Keratinocyte (primary cell): ENCODE data around the gene SEMA4G. TPM values are rescaled to one million over a fixed set of nuclear protein-coding genes. Genes with fewer than 3 reads are reported as not detected.

Source experiments
- DNase-seq: peaks from one replicate; pipeline ENCODE4 v3.0.0-alpha.2; 2011; ENCODE audit warnings: low read depth, missing footprints, low spot score
- FAIRE-seq: peaks from 2 replicates; lab custom pipeline; 2011; peaks lifted over from hg19 to GRCh38; lab: Jason Lieb, UNC
- H2AFZ ChIP-seq: 2 replicates; pipeline ENCODE4 v1.6.0; 2012; ENCODE audit warnings: low read length, control low read depth, inconsistent platforms; ENCODE audit not compliant: control insufficient read depth
- H3K27ac ChIP-seq: 2 replicates; pipeline ENCODE4 v1.5.1; 2011; ENCODE audit warnings: low read length; ENCODE audit not compliant: control insufficient read depth, insufficient read depth
- H3K27me3 ChIP-seq: 3 replicates; pipeline ENCODE4 v1.6.0; 2011; ENCODE audit warnings: low read length; ENCODE audit not compliant: control insufficient read depth, insufficient read depth; ENCODE audit errors: extremely low read depth
- H3K36me3 ChIP-seq, 2 experiments: 2 replicates in 1 of 2; 3 replicates in 1 of 2; pipeline ENCODE4 v1.5.1; 2011; ENCODE audit warnings: low read length in 2 of 2, mild to moderate bottlenecking in 1 of 2; ENCODE audit not compliant: control insufficient read depth in 2 of 2, insufficient read depth in 2 of 2; ENCODE audit errors: extremely low read depth in 1 of 2
- H3K4me1 ChIP-seq: 3 replicates; pipeline ENCODE4 v1.5.1; 2011; ENCODE audit warnings: low read length; ENCODE audit not compliant: control insufficient read depth, insufficient read depth; ENCODE audit errors: extremely low read depth
- H3K4me2 ChIP-seq: 3 replicates; pipeline ENCODE4 v1.6.0; 2011; ENCODE audit warnings: low read depth, low read length; ENCODE audit not compliant: control insufficient read depth, insufficient read depth; ENCODE audit errors: extremely low read depth
- H3K4me3 ChIP-seq, 3 experiments: fragments of 200-600 bp in 1 of 3; sonication (generic) in 1 of 3; 2 replicates in 2 of 3; 3 replicates in 1 of 3; pipeline ENCODE4 v1.5.1; 2011 to 2016; ENCODE audit warnings: low read length in 3 of 3, mild to moderate bottlenecking in 3 of 3, control low read depth in 2 of 3, inconsistent platforms in 1 of 3, low read depth in 1 of 3, mixed read lengths in 1 of 3, mixed run types in 1 of 3, moderate library complexity in 1 of 3; ENCODE audit not compliant: control insufficient read depth in 2 of 3, insufficient read depth in 2 of 3; ENCODE audit errors: extremely low read depth in 1 of 3
- H3K79me2 ChIP-seq: 2 replicates; pipeline ENCODE4 v1.6.0; 2012; ENCODE audit warnings: low read length; ENCODE audit not compliant: control insufficient read depth, insufficient read depth
- H3K9ac ChIP-seq: 3 replicates; pipeline ENCODE4 v1.6.0; 2011; ENCODE audit warnings: low read length; ENCODE audit not compliant: control insufficient read depth, insufficient read depth; ENCODE audit errors: extremely low read depth
- H3K9me1 ChIP-seq: 3 replicates; pipeline ENCODE4 v1.6.0; 2011; ENCODE audit warnings: low read length; ENCODE audit not compliant: control insufficient read depth, insufficient read depth; ENCODE audit errors: extremely low read depth
- H3K9me3 ChIP-seq: 2 replicates; pipeline ENCODE4 v1.5.1; 2012; ENCODE audit warnings: low read depth, low read length; ENCODE audit not compliant: control insufficient read depth
- H4K20me1 ChIP-seq: 3 replicates; pipeline ENCODE4 v1.6.0; 2011; ENCODE audit warnings: low read length; ENCODE audit not compliant: control insufficient read depth, insufficient read depth; ENCODE audit errors: extremely low read depth
- CTCF ChIP-seq, 3 experiments: IDR thresholded peaks in 1 of 3; conservative IDR thresholded peaks in 1 of 3; optimal IDR thresholded peaks in 1 of 3; 2 replicates in 2 of 3; 3 replicates in 1 of 3; pipeline versions ENCODE3 to v1.5.1; 2011; ENCODE audit warnings: low read length in 3 of 3, mild to moderate bottlenecking in 3 of 3, moderate library complexity in 2 of 3, control low read depth in 1 of 3, inconsistent platforms in 1 of 3; ENCODE audit not compliant: insufficient read depth in 2 of 3; ENCODE audit errors: extremely low read depth in 1 of 3
- EZH2 ChIP-seq: IDR thresholded peaks from one replicate; pipeline ENCODE4 v1.6.1; 2012; ENCODE audit warnings: inconsistent platforms, mild to moderate bottlenecking, low read length, moderate library complexity
- dilution Hi-C: fragments of 300-500 bp; cut with MboI; formaldehyde crosslinking; loops from one replicate; pipeline ENCODE4 v1.7.0; 2020; ENCODE audit warnings: low sequenced_read_pairs; ENCODE audit not compliant: extremely low pct_ligation_motif_present
- polyA plus RNA-seq, 5 experiments: library from polyadenylated mRNA; depleted of rRNA in 3 of 5; stranded (reverse) in 3 of 5; stranded (forward) in 1 of 5; unstranded in 1 of 5; fragments of >200 nt; gene quantifications; 1 replicate in 1 of 5; 2 replicates in 3 of 5; 3 replicates in 1 of 5; pipeline versions ENCODE4 v1.2.1 to v1.2.3, GENCODE V29; 2011 to 2012; ENCODE audit warnings: missing spikeins in 2 of 5, low read depth in 1 of 5, low replicate concordance in 1 of 5

SEMA4G gene
- polyA plus RNA-seq, 1 donor (not counting 4 experiments of a cell fraction or from before 2014, with no cell fraction given), result 1.2 TPM

- TF ChIP-seq EZH2, result no peak
- TF ChIP-seq CTCF (optimal IDR thresholded peaks at IDR 0.05 in 1 of 3, IDR thresholded peaks at IDR 0.05 in 1 of 3, conservative IDR thresholded peaks at IDR 0.05 in 1 of 3; ENCODE audit: extremely low read depth in 1 of 3, insufficient read depth in 2 of 3, low read length in 3 of 3), result no peak
- H3K79me2 ChIP-seq, result peaks cover 26% of the 10 kb centered on the region
- peaks cover 14% of the 10 kb centered on the region for H3K4me1 ChIP-seq
- H3K4me2 ChIP-seq, result peak overlapping the region; percentile 94
- peaks cover 15 to 22% of the 10 kb centered on the region in 2 experiments for H3K36me3 ChIP-seq
- H3K9me3 ChIP-seq, result no peaks in the 10 kb centered on the region
- DNase-seq (no peak), FAIRE-seq (no peak)
- H3K27ac ChIP-seq, result no peak overlapping the region
- H3K9me1 ChIP-seq, result no peaks in the 10 kb centered on the region
- no peak overlapping the region for H3K4me3 ChIP-seq
- H3K27me3 ChIP-seq, result no peaks in the 10 kb centered on the region
- H3K9ac ChIP-seq, result no peak overlapping the region
- H4K20me1 ChIP-seq, result no peaks in the 10 kb centered on the region
- dilution Hi-C loops, result no loop called here
- H2AFZ ChIP-seq, result no peak overlapping the region
Observed at GRCh38 chr10:101001659-101002035, 32.3 kb downstream of the SEMA4G start.

GRCh38 chr10:101002456-101002855, 33.2 kb downstream of the SEMA4G start:
- Histone ChIP-seq H4K20me1 (no peaks in the 10 kb centered on the region), H3K4me3 (no peak overlapping the region), H3K27ac (no peak overlapping the region), H3K79me2 (peaks cover 26% of the 10 kb centered on the region), H3K27me3 (no peaks in the 10 kb centered on the region), H3K9me3 (no peaks in the 10 kb centered on the region), H3K9ac (no peak overlapping the region), H3K9me1 (no peaks in the 10 kb centered on the region), H2AFZ (no peak overlapping the region), H3K4me1 (peaks cover 12% of the 10 kb centered on the region), H3K36me3 (peaks cover 15 to 26% of the 10 kb centered on the region in 2 experiments), H3K4me2 (no peak overlapping the region)
- DNase-seq, result no peak
- no peak for FAIRE-seq
- TF ChIP-seq CTCF (optimal IDR thresholded peaks at IDR 0.05 in 1 of 3, IDR thresholded peaks at IDR 0.05 in 1 of 3, conservative IDR thresholded peaks at IDR 0.05 in 1 of 3; ENCODE audit: extremely low read depth in 1 of 3, insufficient read depth in 2 of 3, low read length in 3 of 3) (no peak), EZH2 (no peak)
- dilution Hi-C loops, result no loop called here
